ENCODE measurements around the gene DENND4B.
A peak's percentile ranks its signal among the peaks of the same experiment; 100 is the strongest.
"Not testable (repeated sequence)": the region's sequence is repeated elsewhere in the genome, so short reads cannot be mapped to it uniquely, and the experiment has no call there.

Gene DENND4B

DNA sequence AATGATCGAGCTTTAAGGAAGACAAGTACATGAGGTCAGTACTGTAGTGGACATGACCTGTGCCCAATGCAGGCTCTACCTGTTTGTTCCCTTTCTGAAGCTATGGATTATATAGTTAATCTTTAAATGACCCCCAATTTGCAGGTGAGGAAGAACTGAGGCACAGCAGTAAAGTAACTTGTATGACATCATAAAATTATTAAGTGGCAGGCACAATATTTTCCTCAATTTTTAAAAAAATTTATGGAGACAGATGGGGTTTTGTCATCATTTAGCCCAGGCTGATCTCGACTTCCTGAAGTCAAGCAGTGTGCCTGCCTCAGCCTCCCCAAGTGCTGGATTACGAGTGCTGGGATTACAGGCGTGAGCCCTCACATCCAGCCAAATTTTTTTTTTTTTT lies 20.1 kb downstream of the DENND4B start:
- no peak for DNase-seq (ENCODE audit: low read depth, low spot score)

DNA sequence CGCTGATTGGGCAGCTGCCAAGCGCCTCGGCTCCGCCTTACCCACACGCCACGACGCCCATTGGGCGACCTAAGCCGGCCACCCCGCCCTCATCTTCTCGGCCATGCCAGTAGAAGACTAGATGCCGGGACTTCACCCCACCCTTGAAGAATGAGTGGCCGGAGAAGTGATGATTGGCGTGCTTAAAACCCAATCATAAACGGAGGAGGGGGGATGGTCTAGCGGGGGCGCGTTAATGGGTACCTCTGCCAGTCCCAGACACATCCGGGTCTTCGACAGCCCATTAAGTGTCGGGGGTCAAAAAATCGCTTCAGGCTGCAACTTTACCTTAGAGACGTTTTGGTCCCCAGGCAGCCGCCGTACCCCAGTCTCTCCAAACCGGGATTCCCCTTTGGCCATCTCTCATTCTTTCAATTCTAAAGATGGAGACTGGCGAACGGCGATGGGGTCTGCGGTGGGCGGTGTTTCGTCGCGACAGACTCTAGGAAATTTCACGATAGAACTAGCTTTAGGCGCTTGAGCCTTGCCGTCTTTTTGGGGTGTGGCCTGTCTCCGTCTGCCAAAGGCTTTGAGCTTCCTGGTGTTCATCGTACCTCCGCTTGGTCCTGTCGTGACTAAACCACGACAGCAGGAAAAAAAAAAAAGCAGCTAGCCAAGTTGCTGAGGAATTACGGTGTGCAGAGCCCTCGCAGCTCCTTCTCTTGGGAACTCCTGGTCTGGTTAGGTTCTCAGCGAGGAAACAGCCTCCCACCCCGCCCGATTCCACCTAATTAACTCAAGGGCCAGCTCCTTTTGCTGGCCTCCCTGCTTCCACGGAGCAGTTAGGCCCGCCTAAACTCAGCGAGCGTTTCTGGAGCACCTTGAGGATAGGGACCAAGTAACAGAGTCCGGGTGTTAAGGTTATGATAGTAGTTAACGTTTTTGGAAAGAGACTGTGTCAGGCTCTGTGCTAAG lies 23.3 kb downstream of the DENND4B start, which contains the start of gene GATAD2B:
Gene GATAD2B, minus strand, starts transcription at position 1 of the 954 bp plus-strand sequence. CDS start 94,625 bp downstream, outside the sequence.
- peak; percentile 100 for DNase-seq (ENCODE audit: low read depth, low spot score)

DNA sequence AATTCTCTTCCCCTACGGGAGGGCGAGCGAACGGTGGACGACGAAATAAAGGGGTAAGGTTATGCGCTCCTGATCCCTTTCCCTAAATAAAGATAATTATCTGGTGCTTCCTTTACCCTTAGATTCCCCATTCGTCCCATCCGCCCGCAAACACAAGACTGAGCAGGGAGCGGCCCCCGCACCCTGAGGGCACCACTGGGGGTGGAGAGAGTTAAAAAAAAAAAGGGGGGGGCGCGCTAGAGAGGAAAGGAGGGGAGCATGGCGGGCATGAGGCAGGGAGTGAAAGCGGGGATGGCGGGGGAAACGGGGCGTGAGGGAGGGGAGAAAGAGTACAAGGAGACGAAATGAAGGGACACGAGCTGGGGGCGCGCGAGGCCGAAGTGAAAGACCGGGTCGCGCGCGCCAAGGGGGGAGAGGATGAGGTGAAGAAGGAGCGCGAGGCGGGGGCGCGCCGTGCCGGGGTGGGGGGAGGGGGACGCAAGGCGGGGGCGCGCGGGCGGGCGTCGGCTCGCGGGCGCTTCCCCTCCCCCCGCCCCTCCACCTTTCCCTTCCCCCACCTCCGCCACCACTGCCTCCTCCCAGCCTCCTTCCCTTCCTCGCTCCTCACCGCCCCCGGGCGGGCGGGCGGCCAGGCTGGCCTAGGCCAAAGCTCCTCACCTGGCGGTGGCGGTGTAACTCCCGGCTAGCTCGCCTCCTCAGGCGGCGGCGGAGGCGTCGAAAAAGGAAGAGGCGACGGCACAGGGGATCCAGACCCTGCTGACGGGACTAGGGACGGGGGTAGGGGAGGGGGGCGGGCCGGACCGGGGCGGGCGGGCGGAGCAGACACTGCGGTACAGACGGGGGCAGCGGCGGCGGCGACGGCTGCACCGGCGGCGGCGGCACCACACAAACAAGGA lies 24.2 kb downstream of the DENND4B start:
- DNase-seq (ENCODE audit: low read depth, low spot score): no peak

DNA sequence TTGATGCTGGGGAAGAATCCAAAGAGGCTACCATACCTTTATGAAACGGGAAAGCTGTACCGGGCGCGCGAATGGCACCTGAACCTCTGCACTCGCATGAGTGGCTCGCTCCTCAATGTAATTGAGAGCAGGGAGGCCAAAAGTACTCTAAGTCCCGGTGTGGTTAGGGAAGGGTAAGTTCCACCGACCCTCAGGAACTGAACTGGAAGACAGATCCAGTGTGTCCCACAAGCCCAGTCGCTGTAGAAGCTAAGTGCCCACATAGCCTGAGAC lies 24.8 kb downstream of the DENND4B start:
- DNase-seq (ENCODE audit: low read depth, low spot score): no peak

DNA sequence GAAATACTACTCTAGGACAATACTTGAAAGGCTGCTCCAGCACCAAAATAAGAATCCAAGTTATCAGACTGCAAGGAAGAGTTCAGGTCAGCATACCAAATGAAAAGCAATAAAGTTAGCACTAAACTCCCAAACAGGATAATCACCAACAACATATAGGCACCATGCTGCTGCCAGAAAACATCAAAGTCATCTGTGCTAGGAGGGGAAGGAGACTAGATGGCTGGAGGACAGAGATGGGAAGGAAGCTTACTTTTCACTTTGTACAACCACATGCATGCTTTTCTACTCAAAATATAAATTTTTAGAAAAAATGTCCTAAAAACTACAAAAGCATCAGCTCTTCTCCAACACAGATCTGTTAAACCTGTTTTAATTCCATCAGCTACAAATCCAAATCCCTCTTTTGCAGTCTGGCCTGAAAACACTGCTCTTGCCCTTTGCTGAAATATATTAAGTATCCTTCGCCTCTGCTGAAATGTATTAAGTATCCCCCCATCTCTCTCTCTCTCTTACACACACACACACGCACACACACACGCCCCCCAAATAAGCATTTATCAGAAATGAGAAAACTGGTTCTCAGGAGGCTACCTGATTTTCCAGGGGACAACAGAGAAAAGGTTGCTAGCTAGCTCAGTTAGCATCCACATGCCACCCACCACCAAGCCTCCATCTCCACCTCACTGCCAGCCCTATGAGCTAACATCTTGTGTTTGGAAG lies 25.3 kb downstream of the DENND4B start:
- DNase-seq (ENCODE audit: low read depth, low spot score): no peak

DNA sequence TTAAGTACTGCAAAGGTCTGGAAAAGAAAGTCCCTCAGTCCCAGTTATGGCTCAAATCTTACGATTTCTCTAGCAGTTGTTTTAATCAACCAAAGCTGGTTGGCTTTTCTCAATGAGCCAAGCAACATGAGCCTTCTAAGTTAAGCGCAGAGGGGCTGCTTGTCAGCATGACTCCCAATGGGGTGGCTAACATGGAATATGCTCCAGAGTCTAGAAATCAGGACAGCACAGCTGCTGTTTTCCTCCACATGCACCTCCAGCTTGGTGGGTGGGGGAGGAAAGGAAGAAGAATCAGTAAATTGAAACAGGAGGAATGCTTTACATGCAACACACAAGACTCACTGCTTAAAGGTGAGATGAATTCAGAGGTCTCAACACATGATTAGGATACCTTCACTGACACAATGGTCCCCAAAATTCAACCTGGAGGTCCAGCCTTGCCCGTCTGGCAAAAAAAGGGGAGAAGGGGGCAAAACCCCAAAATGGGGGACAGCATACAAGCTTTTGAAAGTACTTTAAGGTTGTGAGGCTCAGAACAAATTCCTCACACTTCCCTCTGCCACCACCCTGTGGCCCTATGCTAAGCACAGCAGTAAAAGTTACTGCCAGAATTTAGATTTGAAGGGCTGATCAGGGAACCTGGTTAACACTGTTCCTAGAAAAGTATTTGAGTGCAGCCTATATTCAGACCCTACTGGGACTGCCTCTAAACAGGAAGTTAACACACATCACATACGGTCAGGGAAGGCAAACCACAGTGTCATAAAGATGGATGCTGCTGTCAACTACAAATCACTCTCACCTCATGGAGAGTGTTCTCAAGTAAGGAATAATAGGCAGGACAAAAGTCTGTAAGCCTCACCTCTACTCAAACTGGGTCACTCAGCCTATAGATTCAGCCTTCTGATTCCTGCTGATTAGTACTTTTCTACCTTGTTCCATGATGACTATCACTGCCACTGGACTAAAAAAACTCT lies 26.4 kb downstream of the DENND4B start:
- DNase-seq (ENCODE audit: low read depth, low spot score): no peak

DNA sequence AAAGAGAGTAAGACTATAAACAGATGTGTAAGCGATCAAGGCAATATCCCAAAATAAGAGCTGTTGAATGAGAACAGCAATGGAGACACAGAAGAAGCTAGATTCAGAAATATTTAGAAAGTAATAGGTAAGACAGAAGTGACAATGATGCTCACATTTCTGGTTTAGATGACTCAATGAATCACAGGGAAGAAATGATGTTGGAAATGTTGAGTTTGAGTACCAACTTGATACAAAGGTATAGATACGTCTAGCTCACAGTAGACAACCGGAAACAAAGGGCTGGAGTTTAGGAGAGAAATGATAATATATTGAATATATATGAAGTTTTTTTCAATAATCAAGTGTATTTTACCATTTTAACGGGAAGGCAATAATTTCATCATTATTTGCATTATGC lies 30.2 kb downstream of the DENND4B start:
- DNase-seq (ENCODE audit: low read depth, low spot score): no peak

DNA sequence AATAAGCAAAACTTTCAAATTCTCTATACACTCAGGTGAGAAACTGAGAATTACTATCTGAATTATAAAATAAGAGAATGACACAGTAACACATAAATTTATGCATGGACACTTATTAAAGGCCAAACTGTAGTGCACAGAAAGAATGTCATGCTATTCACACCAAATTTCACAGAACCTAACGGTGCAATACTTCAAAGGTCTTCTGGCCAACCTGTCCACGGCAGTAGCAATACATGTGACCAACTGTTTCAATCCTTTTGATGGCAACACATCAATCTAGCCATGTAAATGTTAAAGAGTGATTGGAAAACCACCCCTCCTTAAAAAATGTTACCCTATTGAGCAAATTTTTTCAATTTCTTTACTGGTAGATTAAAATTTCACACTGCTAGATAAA lies 34.2 kb downstream of the DENND4B start:
- no peak for DNase-seq (ENCODE audit: low read depth, low spot score)

DNA sequence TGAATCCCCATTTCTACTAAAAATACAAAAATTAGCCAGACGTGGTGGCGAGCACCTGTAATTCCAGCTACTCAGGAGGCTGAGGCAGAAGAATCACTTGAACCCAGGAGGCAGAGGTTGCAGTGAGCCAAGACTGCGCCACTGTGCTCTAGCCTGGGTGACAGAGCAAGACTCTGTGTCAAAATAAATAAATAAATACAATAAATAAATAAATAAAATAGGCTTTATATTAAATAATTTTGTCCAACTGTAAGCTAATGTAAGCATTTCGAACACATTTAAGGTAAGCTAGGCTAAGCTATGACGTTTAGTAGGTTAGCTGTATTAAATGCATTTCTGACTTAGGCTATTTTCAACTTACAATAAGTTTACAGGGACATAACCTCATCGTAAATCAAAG lies 36.0 kb downstream of the DENND4B start:
- DNase-seq (ENCODE audit: low read depth, low spot score): not testable (repeated sequence)

DNA sequence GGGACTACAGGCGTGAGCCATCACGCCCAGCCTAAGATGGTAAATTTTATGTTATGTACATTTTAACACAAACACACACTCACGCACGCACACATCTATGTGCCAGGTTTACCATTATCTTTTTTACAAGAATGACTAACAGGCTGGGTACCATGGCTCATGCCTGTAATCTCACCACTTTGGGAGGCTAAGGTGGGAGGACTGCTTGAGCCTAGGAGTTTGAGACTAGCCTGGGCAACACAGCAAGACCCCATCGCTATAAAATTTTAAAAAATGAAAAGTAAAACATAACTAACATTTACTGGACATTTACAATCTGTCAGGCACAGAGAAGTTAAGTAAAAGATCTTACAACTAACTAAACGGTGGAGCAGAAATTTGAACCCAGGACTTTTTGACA lies 38.4 kb downstream of the DENND4B start:
- no peak for DNase-seq (ENCODE audit: low read depth, low spot score)

DNA sequence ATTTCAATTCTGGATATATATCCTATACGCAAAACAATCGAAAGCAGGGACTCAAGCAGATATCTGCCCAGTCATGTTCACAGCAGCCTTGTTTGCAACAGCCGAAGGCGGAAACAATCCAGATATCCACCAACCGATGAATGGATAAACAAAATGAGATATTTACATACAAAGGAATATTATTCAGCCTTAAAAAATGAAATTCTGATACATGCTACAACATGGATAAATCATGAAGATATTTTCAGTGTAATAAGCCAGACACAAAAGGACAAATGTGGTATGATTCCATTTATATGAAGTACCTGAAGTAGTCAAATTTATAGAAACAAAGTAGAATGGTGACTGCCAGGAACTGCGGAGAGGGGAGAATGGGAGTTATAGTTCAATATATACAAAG lies 39.4 kb downstream of the DENND4B start:
- DNase-seq (ENCODE audit: low read depth, low spot score): no peak

DNA sequence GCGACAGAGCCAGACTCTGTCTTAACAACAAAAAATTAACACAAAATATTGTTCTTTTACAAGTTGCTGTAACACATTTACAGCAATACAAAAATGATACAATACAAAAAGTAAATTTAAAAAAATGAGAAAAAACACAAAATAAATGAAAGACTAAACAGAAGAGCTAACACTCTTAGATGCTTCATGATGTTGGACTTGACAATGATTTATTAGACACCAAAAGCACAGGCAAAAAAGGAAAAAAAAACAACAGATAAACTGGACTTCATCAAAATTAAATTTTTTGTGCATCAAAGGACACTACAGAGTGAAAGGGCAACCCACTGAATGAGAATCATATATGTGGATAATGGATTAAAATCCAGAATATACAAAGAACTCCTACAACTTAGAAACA lies 40.1 kb downstream of the DENND4B start:
- no peak for DNase-seq (ENCODE audit: low read depth, low spot score)

DNA sequence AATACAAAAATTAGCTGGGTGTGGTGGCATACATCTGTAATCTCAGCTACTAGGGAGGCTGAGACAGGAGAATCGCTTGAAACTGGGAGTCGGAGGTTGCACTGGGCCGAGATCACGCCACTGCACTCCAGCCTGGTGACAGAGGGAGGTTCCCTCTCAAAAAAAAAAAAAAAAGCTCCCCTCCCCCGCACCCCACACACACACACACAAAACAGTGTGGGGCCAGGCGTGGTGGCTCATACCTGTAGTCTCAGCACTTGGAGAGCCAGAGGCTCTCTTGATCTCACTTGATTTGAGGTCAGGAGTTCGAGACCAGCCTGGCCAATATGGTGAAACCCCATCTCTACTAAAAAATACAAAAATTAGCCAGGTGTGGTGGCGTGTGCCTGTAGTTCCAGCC lies 40.6 kb downstream of the DENND4B start:
- not testable (repeated sequence) for DNase-seq (ENCODE audit: low read depth, low spot score)

DNA sequence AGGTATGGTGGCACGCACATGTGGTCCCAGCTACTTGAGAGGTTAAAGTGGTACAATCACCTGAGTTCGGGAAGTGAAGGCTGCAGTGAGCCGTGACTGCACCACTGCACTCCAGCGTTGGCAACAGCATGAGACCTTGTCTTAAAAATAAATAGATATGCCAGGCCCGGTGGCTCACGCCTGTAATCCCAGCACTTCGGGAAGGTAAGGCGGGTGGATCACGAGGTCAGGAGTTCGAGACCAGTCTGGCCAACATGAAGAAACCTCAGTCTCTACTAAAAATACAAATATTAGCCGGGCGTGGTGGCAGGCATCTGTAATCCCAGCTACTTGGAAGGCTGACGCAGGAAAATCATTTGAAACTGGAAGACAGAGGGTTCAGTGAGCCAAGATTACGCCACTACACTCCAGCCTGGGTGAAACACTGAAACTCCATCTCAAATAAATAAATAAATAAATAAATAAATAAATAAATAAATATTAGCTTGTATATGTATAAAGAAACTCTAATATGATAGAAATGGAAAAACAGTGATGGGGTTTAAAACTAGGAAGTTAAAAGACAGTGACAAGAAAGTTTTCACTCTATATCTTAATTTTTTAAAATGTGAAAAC lies 42.6 kb downstream of the DENND4B start:
- DNase-seq (ENCODE audit: low read depth, low spot score): no peak

DNA sequence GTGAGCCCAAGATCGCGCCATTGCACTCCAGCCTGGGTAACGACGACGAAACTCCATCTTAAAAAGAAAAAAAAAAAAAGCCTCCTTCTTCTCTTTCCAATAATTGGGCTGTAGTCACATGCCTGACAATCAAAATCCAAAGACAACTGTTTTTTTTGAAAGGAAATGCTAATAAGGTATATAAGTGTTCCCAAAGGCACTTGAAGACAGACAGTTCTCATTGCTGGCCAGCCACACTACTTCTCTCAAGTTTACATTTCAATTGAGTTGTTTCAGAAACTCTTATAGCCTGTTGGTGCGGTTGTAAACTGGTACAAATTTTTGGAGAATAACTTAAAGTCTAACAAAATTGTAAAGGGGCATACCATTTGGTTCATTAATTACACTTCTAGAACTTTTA lies 47.0 kb downstream of the DENND4B start:
- DNase-seq (ENCODE audit: low read depth, low spot score): no peak

DNA sequence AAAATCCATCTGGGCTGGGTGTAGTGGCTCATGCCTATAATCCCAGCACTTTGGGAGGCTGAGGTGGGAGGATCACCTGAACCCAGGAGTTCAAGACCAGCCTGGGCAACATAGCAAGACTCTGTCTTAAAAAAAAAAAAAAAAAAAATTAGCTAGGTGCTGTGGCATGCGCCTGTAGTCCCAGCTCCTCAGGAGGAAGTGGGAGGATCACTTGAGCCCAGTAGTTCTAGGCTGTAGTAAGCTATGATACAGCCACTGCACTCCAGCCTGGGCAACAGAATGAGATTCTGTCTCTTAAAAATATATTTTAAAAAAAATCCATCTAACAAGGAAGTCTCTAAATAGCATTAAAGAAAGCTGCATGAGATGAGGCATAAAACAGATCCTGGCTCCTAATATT lies 50.7 kb downstream of the DENND4B start:
- not testable (repeated sequence) for DNase-seq (ENCODE audit: low read depth, low spot score)

DNA sequence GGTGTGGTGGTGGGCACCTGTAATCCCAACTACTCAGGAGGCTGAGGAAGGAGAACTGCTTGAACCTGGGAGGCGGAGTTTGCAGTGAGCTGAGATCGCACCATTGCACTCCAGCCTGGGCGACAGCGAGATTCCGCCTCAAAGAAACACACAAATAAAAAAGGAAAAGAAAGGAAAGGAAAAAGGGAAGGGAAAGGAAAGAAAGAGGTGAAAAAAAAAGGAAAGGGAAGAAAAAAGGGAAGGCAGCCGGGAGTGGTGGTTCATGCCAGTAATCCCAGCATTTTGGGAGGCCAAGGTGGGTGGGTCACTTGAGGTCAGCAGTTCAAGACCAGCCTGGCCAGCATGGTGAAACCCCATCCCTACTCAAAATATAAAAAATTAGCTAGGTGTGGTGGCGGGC lies 55.5 kb downstream of the DENND4B start:
- DNase-seq (ENCODE audit: low read depth, low spot score): not testable (repeated sequence)

DNA sequence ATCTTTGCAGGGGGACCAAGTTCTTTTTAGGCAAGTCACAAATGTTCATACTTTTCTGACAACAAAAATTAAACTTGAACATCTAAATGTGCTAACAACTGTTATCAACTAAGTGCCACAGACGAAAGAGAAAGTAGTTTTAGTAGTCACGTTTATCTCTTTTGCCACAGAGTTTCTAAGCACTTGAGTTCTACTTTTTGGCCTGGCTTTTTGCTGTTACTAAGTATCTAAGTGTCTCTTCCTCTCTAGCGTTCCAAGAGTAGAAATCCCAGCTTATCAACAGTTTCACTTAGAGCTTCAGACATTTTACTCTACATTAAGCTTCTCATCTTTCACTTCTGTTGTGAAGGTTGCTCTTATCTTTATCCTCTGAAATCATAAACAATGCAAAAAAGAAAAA lies 58.0 kb downstream of the DENND4B start:
- no peak for DNase-seq (ENCODE audit: low read depth, low spot score)

DNA sequence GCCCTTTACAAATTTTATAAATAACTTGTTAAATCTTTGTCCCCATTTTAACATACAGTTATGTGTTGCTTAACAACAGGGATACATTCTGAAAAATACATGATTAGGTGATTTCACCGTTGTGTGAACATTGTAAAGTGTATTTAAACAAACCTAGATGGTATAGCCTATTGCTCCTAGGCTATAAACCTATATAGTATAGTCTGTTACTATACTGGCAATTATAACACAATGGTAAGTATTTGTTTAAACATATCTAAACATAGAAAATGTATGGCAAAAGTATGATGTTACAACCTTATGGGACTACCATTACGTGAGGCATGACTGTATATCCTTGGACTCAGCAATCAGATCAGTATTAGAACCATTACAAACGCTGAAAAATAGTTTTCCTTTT lies 60.4 kb downstream of the DENND4B start:
- no peak for DNase-seq (ENCODE audit: low read depth, low spot score)

DNA sequence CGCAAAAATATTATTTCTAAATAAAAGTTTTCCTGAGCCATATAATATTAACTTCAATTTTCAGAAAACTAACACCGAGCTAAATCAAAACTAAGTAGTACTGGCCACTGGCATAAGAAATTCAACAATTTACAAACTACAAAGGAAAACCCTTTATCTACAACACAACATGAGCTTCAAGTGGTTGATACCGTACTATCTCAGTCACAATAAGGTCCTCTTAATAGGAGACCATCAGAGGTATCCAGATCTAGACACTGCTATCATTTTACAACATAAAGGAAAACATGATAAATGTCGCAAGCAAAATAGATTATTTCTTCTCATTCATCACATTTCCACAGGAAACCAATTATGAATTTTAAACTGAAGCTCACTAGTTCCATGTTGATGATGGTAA lies 63.3 kb downstream of the DENND4B start:
- no peak for DNase-seq (ENCODE audit: low read depth, low spot score)

Measured in iPS DF 19.7 (cell line).